Activated CD8-positive, alpha-beta T cell treated with anti-CD3 and anti-CD28 coated beads for 36 hours (primary cell): ENCODE data around the gene LRRC31. TPM values are rescaled to one million over a fixed set of nuclear protein-coding genes. Genes with fewer than 3 reads are reported as not detected.

Experiments
- ATAC-seq: fragments of 200-7000 bp; cut with Tn5 transposase; one replicate; pipeline ENCODE4 v1.10.0; 2021; ENCODE audit warnings: mild to moderate bottlenecking, moderate library complexity
- CTCF ChIA-PET: fragments of 350-600 bp; sonication (Branson Sonifier 250); formaldehyde crosslinking; loops from one replicate; lab custom pipeline; 2021; ENCODE audit warnings: antibody characterized with exemption; lab: Charles Lee
- POLR2A ChIA-PET: fragments of 350-600 bp; sonication (Branson Sonifier 250); formaldehyde crosslinking; loops from one replicate; lab custom pipeline; 2021; ENCODE audit warnings: antibody characterized with exemption; lab: Charles Lee
- DNase-seq: peaks from one replicate; pipeline ENCODE4 v3.0.0-alpha.2; 2020
- H3K27ac Mint-ChIP-seq: one replicate; pipeline ENCODE4 v1.8.0; 2021; ENCODE audit warnings: mild to moderate bottlenecking, mixed read lengths
- H3K27me3 Mint-ChIP-seq: one replicate; pipeline ENCODE4 v1.8.0; 2021; ENCODE audit warnings: mixed read lengths
- H3K36me3 Mint-ChIP-seq: one replicate; pipeline ENCODE4 v1.8.0; 2021; ENCODE audit warnings: low read depth, mixed read lengths
- H3K4me1 Mint-ChIP-seq: one replicate; pipeline ENCODE4 v1.8.0; 2021; ENCODE audit warnings: low read depth, mixed read lengths
- H3K4me3 Mint-ChIP-seq: one replicate; pipeline ENCODE4 v1.8.0; 2021; ENCODE audit warnings: mild to moderate bottlenecking, moderate library complexity, mixed read lengths
- H3K9me3 Mint-ChIP-seq: one replicate; pipeline ENCODE4 v1.8.0; 2021; ENCODE audit warnings: mixed read lengths
- CTCF ChIP-seq: fragments of 200-600 bp; IDR thresholded peaks from one replicate; pipeline ENCODE4 v1.8.0; 2022; ENCODE audit warnings: antibody characterized with exemption, mild to moderate bottlenecking
- intact Hi-C: fragments of 100-400 bp; cut with micrococcal nuclease; formaldehyde crosslinking; loops from one replicate; pipeline ENCODE4 v1.10.0; 2022
- total RNA-seq, 2 experiments: library from RNA; stranded (reverse); gene quantifications; one replicate each; pipeline ENCODE4 v1.2.3, GENCODE V29; 2021

The LRRC31 gene
- total RNA-seq, 2 experiments from 2014 or later, result not detected

- H3K4me3 Mint-ChIP-seq, result no peak overlapping the region
- no peaks in the 10 kb centered on the region for H3K36me3 Mint-ChIP-seq
- intact Hi-C loops, result no loop called here
- no peaks in the 10 kb centered on the region for H3K4me1 Mint-ChIP-seq
- H3K27me3 Mint-ChIP-seq, result peaks cover 2% of the 10 kb centered on the region
- ChIA-PET POLR2A (no interaction called here), CTCF (no interaction called here)
- no peak for ATAC-seq
- no peak for DNase-seq
- TF ChIP-seq CTCF, result no peak
- H3K27ac Mint-ChIP-seq, result no peak overlapping the region
- peaks cover 2% of the 10 kb centered on the region for H3K9me3 Mint-ChIP-seq
Measured at GRCh38 chr3:169907476-169907875, 37.7 kb upstream of the LRRC31 start.

GRCh38 chr3:169905404-169905803, 35.7 kb upstream of the LRRC31 start:
- peaks cover 13% of the 10 kb centered on the region for H3K9me3 Mint-ChIP-seq
- H3K27ac Mint-ChIP-seq, result no peak overlapping the region
- TF ChIP-seq CTCF, result no peak
- H3K4me3 Mint-ChIP-seq, result no peak overlapping the region
- ATAC-seq (no peak), DNase-seq (no peak)
- H3K27me3 Mint-ChIP-seq, result peaks cover 2% of the 10 kb centered on the region
- intact Hi-C loops, result no loop called here
- CTCF ChIA-PET, result no interaction called here
- no peaks in the 10 kb centered on the region for H3K4me1 Mint-ChIP-seq
- peaks cover 3% of the 10 kb centered on the region for H3K36me3 Mint-ChIP-seq
- POLR2A ChIA-PET, result no interaction called here

GRCh38 chr3:169901453-169901852, 31.7 kb upstream of the LRRC31 start:
- peaks cover 3% of the 10 kb centered on the region for H3K36me3 Mint-ChIP-seq
- H3K4me1 Mint-ChIP-seq, result no peaks in the 10 kb centered on the region
- no peak for ATAC-seq
- H3K27me3 Mint-ChIP-seq, result peaks cover 2% of the 10 kb centered on the region
- H3K27ac Mint-ChIP-seq, result no peak overlapping the region
- TF ChIP-seq CTCF, result no peak
- H3K4me3 Mint-ChIP-seq, result no peak overlapping the region
- ChIA-PET CTCF (interaction anchor here (1.1 to 1.4 kb wide), 2 partner anchors 65 to 512 kb away, joined by 3 read pairs; partner anchors contain the start of gene SEC62), POLR2A (interaction anchor here (0.6 kb wide), 1 partner anchor 44 kb away, joined by 4 read pairs; no protein-coding TSS in a partner anchor)
- no peak for DNase-seq
- peaks cover 15% of the 10 kb centered on the region for H3K9me3 Mint-ChIP-seq
- intact Hi-C loops, result no loop called here

- peaks cover 3% of the 10 kb centered on the region for H3K36me3 Mint-ChIP-seq
- ChIA-PET CTCF (no interaction called here), POLR2A (no interaction called here)
- no peak overlapping the region for H3K27ac Mint-ChIP-seq
- no peak overlapping the region for H3K4me3 Mint-ChIP-seq
- DNase-seq (no peak), ATAC-seq (no peak)
- peaks cover 1% of the 10 kb centered on the region for H3K27me3 Mint-ChIP-seq
- no peaks in the 10 kb centered on the region for H3K4me1 Mint-ChIP-seq
- H3K9me3 Mint-ChIP-seq, result peaks cover 13% of the 10 kb centered on the region
- intact Hi-C loops, result no loop called here
- TF ChIP-seq CTCF, result no peak
Measured at GRCh38 chr3:169897284-169897683, 27.5 kb upstream of the LRRC31 start.

- H3K27me3 Mint-ChIP-seq, result peaks cover 1% of the 10 kb centered on the region
- no peak overlapping the region for H3K27ac Mint-ChIP-seq
- no peak for ATAC-seq
- H3K9me3 Mint-ChIP-seq, result peaks cover 2% of the 10 kb centered on the region
- no peaks in the 10 kb centered on the region for H3K4me1 Mint-ChIP-seq
- no peak for DNase-seq
- intact Hi-C loops, result no loop called here
- POLR2A ChIA-PET, result no interaction called here
- CTCF ChIA-PET, result no interaction called here
- H3K36me3 Mint-ChIP-seq, result no peaks in the 10 kb centered on the region
- no peak for TF ChIP-seq CTCF
- H3K4me3 Mint-ChIP-seq, result no peak overlapping the region
Measured at GRCh38 chr3:169895072-169895471, 25.3 kb upstream of the LRRC31 start.
